GM21360 (cell line): ENCODE data around the gene KIAA2012.
A peak's percentile ranks its signal among the peaks of the same experiment; 100 is the strongest.
"Not testable (repeated sequence)": the region's sequence is repeated elsewhere in the genome, so short reads cannot be mapped to it uniquely, and the experiment has no call there.

ENCODE experiments used
- ATAC-seq: cut with Tn5 transposase; IDR thresholded peaks from one replicate; pipeline ENCODE4 v1.9.1; 2021; ENCODE audit warnings: mild to moderate bottlenecking, moderate library complexity; ENCODE audit not compliant: unreplicated experiment

The KIAA2012 gene

DNA sequence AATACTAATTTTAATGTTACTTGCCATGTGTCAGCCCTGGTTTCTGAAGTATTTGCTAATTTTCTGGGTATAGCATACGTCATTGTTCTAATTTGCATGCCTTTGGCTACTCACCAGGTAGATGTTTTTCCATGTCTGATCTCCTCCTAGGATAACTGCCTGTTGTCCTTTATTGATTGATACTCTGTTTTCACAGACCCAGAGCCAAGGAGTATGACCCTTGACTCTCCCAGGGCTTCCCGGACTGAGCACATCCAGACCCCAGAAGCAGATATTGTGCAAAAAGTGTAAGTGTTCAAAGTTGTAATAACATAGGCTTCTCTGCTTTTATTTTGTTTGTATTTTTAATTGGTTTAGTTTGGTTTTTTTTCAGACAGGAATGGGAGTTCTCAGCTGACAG, 111.5 kb downstream of the KIAA2012 start:
- ATAC-seq, result no peak

DNA sequence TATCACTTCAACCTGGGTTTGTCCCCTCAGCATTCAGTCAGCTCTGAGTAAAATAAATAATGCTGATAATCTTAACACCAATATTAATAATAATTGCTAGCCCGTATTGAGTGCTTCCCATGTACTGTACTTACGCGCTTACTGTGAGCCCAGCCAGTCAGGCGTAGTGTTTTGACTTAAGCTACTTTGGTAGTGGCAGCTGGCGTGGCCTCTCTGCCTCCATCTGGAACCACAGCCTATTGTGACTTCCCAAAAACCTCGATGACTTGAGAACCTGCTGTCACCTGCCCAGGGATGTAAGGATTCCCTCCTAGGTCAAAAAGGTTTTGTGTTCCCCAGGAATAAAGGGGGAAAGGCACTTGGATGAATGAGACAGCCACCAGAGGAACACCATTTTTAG, 112.1 kb downstream of the KIAA2012 start:
- no peak for ATAC-seq

DNA sequence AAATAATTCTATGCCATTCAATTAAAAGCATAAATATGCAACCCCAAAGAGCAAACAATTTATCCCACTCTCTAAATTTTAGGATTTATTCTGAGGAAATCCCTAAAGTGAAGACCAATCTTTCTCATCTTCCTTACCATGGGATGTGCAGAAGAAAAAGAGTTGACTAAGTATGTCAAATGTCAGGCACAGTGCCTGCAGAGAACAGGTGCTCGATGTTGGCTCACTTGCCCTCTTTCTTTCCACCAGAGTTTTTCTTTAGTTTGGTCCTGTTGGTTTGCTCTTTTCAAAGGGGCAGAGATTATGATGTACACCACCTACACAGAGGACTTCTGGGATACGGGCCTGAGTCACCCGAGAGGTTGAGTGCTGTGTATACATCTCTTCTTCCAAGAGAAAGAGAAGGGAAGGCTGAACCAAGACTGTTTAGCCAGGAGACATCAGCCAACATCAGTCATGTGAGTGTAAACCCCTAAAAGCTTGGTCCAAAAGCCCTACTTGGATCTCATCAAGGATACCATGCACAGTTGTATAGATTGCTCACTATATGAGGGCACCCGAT, 113.7 kb downstream of the KIAA2012 start:
- ATAC-seq, result no peak

DNA sequence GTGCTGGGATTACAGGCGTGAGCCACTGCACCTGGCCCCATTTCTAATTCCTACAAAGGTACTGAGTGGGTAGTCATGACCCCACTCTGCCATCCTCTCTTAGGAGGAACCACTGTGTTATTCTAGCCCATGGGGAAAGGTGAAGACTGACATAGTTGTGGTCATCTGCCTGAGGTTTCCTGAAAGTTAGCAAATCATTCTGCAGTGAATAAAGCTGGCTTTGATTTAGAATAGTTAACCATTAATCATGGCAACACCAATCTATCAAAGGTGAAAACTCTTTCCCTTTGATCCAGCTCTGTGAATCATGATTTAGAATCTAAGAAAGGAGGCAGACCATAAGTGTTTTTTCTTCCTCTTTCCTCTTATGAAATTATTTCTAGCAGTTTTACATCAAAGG, 114.5 kb downstream of the KIAA2012 start:
- no peak for ATAC-seq

DNA sequence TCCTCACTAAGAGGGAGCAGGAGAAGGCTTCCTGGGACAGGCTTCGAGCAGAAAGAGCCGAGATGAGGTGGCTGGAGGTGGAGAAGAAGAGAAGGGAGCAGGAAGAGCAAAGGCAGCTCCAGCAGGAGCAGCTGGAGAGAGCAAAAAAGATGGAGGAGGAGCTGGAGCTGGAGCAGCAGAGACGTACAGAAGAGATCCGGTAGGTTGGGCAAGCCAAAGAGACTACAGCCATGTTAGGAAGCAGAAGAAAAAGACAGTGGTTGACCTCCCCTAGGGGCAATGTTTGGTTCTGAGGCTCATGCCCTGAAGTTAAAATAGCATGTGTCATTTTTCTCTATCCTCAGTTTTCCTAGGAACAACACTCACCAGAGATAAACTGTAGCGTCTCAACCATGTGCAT, 120.2 kb downstream of the KIAA2012 start:
- no peak for ATAC-seq

DNA sequence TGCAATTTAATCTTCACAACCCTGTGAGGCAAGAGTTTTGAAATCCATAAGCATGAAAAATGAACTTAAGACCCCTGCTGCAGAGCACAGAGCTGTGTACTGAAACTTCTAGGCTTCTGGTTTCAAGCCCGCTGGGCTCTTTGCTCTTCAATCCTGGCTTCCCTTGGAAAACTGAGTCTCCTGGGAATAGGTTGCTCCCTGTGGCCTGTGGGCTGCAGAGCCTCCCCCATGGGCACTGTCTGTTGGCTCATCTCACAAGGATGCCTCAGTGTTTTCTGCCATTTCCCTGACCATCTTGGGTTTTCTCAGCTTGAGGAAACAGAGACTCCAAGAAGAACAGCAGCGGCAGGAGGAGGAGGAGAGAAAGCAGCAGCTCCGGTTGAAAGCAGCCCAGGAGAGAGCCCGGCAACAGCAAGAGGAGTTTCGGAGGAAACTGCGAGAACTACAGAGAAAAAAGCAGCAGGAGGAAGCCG, 120.9 kb downstream of the KIAA2012 start:
- ATAC-seq, result no peak

DNA sequence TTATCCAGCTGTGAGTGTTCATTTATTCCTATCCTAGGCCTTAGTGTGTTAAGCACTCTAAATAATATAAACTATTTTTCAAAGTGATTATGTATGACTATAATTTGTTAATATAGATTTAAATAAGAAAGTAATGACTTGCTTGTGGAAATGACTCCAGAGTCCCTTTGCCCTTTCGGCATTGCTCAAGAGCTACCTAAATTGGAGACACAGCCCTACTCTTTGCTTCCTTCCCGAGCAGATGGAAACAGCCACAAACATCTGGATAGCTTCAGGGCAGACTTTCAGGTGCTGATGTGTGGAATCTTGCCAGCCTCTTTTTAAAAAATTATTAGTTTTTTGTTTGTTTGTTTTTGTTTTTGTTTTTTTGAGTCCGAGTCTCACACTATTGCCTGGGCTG, 121.4 kb downstream of the KIAA2012 start:
- no peak for ATAC-seq

DNA sequence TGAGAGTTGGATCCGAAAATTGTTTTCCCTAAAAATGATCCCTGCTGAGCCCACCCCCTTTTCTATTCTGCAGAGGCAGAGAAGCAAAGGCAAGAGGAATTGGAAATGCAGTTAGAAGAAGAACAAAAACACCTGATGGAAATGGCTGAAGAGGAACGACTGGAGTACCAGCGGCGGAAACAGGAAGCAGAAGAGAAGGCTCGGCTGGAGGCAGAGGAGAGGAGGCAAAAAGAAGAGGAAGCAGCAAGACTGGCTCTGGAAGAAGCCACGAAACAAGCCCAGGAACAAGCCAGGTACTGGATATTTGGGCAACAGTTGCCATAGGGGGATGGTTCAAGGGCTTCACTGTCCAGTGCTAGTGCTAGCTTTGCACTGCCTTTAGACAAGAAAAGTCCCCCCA, 123.7 kb downstream of the KIAA2012 start:
- no peak for ATAC-seq

DNA sequence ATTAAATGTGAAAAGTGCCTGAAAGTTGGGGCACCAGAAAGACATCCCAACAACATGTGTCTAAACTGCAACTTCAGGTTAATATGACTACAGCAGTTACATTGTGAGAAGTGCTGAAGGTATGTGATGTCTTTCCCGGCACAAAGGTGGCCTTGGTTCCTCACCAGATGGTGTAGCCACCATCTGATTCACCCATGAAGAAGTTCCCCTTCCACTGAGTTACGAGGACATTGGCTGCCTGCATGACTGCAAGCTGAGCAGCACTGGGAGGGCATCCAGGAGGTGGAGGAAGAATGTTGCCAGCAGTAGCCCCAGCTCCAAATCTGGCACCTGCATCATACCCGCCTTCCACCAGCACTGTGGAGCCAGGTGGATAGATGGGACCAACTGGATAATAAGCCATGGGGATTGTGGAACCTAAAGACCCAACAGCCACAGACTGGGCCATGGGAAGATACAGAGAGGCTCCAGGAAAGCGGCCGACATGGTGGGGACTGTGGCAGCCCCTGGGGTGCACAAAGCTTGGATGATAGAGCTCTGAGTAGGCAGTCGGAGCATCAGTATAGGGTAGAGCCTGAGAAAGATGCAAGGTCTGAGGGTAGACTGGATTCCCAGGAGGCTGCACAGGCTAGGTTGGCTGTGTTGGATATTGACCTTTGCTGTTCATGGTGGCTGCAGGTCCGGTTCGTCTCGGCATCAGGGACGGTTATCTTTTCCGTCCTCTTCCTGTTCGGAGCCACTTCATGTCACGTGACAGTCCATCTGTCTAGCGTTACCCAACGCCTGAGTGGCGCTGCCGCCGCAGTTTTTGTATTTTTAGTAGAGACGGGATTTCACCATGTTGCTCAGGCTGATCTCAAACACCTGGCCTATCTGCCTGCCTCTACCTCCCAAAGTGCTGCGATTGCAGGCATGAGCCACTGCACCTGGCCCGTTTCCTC, 128.4 kb downstream of the KIAA2012 start:
- no peak for ATAC-seq

DNA sequence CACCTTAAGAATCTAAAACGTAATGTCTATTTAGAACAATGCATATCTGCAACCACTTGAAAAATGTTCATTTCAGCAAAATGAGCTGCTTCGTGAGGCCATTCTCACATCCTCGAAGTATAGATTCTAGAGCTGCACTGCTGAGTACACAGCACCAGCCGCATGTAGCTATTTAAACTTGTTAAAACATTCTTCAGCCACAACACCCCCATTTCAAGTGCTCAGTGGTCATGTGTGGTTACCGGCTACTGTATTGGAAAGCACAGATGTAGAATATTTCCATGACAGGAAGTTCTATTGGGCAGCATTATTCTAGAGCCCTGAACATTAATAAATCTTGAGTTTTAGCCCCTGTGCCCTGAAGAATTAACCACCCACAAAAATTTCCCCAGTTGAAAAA, 130.3 kb downstream of the KIAA2012 start:
- no peak for ATAC-seq

DNA sequence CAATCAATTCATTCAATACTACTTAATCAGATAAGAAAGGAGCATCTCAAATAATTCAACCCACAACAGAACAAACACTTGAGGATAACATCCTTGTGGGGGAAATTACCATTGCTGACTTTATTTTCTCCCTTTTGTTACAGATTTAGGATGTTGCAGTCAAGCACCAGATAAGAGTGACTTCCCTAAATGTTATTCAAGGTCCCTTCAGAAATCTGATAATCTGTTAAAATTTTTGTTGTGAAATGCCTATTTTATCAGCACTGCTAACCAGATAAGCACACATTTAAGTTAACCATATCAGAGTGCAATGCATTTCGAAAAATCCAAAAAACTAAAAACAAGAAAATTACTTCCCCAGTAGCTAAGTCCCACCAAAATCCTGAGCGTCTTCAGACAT, 131.8 kb downstream of the KIAA2012 start:
- ATAC-seq, result no peak

DNA sequence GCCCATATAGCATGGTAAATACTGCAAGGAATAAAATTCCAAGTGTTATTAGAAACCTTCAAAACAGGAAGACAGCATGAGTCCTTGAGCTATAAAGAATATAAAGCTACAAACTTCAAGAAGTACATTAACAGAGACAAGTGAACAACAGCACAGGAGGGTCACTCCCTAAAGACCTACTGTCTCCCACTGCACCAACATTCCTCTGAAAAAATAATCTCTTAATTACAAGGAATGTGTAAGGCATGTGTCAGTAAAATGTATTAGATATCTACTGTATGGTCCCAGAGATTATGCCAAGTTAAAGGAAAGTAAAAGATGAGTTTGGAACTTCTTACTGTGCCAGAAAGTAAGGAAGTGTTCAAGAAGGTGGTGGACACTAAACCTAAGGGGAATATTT, 135.5 kb downstream of the KIAA2012 start:
- ATAC-seq, result no peak

DNA sequence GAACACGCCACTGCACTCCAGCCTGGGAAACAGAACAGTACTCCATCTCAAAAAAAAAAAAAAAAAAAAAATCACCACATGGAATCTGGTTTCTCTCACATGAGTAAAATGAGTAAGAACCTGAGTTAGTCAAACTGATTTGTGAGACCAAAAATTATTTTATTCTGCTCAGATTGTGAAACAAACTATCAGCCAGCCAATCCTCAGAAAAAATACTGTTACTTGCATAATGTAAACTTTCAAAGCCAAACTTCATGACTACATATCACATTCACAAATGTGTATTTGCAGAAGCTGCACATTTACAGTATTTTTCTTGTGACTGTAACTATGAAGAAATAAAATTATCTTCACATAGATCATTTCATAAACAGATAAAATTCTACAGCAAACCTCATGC, 142.1 kb downstream of the KIAA2012 start:
- no peak for ATAC-seq

DNA sequence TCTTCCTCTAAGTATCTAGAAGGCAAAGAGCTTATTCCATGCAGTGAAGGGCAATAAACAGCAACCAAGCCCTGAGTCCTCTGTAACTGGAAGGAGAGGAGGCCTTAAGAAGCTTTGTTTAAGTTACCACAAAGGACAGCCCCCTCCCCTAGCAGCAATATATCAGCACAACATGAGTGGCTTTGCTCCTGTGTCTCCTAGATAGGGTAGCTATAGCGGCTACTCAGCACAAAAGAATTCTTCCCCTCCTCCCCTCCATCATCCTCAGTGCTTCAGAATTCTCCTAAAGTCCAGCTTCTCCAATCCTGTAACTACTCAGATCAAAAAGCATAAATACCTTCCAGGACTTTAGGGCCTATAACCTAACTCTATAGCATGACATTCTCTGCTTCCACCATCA, 148.8 kb downstream of the KIAA2012 start:
- ATAC-seq, result no peak

DNA sequence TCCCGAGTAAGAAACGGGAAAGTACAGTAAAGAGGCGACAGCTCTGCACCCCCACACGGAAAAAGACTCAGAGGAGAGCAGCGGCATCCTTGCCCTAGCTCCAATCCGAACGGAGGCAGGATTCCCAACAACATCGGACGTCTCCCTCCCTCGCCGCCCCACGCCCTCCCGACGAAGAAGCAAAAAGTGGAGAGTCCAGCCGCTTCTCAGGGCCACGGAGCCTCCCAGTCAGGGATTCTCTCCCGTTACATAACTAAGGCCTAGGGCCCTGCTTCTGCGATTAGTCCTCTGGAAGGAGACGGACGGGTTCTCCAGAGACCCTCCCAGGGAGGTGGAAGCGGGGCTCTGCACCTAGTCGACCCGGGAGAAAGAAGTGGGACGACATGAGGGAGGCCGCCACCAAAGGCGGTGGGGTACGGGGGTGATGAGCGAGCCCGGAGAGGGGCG, 164.8 kb downstream of the KIAA2012 start:
- ATAC-seq, result peak; percentile 38

DNA sequence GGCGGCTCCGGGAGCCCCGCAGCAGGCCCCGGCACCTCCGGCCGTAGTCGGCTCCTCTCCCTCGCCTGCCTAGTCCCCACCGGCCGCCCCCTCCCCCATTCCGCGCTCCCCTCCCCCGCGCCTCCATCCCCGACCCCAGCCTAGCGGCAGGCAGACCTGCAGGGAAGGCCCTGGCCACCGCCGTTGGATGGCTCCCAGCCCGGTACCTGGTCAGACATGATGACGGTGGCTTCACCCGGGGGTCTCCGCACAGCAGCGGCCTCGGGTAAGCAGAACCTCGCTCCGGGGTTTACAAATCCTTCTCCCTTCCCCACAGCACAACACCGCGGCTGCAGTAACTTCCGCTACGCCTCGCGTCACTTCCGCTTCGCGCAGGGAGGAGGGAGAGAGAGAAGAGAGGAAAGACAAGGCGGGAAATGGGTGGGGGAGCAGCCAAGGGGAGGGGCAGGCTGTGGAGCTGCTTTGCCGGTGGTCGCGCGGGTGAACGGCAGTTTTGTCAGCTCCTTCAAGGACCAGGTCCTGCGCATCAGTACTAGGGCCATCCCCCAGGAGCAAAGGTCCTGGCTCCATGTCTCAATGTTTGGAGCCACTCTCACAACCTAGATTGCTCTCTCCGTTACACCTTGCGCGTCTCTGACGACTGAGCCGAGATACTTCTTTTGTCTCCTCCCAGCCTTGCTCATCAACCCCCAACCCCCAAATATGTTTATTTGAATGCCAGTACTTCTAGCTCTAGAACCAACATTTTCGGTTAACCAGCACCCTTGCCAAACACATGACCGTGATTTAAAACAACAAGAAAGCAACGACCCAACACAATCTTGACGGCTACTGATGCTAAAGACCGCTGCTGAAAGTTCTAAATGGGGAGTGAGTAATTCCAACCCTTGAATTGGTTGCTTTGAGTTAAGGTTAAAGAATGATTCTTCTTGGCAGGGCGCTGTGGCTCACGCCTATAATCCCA, 165.5 kb downstream of the KIAA2012 start, which contains the start of gene SUMO1:
Gene SUMO1 (minus strand): TSS at position 364 of the 964 bp plus-strand sequence. CDS start 146 bp downstream, at position 218.
- ATAC-seq, result peak; percentile 94

DNA sequence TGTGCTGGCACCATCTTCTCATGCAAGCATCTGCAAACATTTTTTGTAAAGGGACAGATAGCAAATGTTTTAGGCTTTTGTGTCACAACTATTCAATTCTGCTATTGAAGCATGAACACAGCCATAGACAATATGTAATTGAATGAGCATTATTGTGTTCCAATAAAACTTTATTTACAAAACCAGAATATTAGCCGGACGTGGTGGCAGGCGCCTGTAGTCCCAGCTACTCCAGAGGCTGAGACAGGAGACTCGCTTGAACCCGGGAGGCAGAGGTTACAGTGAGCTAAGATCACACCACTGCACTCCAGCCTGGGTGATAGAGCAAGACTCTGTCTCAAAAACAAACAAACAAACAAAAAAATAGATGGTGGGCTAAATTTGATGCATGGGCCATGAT, 174.7 kb downstream of the KIAA2012 start:
- ATAC-seq, result not testable (repeated sequence)

DNA sequence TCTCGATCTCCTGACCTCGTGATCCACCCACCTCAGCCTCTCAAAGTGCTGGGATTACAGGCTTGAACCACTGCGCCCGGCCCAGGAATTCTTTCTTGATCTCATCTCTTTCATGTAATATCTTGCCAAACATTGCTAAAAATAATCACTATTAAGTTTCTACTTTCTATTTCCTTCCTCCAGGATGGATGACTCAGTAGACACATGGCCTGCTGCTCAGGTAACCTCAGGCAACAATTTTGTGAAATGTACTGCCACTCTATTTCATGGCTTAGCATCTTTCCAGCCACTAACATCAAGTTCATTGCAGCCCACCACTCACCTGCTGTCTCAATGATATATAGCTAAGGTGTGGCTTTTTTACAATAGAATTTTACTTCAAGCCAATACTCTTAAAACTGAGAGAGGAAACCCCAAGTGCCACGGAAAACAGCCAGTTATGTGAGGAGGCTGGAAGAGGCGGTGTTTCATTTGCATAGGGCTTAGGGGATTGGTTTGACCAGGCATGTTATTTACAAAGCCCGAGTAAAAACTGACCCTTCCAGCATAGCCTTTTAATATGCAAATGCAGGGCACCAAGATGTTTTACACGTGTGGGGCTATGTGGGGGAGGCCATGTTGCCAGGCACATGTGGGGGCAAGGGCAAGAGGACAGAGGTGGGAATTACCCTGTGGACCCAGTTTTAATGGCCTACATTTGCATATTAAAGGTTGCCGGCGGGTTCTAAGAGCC, 176.6 kb downstream of the KIAA2012 start:
- ATAC-seq, result no peak

DNA sequence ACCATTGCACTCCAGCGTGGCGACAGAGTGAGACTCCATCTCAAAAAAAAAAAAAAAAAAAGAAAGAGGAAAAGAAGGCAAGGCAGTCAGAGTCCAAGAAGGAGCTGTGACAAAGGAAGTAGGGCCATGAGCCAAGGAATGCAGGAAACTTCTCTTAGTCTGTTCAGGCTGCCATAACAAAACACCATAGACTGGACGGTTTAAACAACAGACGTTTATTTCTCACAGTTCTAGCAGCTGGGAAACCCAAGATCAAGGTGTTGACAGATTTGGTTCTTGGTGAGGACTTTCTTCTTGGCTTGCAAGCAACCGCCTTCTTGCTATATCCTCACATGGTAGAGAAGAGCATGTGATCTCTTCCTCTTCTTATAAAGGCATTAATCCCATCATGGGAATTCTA, 178.4 kb downstream of the KIAA2012 start:
- ATAC-seq, result no peak
